Measurements from ENCODE around the gene CD274. TPM values are rescaled to one million over a fixed set of nuclear protein-coding genes. Genes with fewer than 3 reads are reported as not detected.
A peak's percentile ranks its signal among the peaks of the same experiment; 100 is the strongest.

Gene CD274
- total and polyA plus RNA-seq, 2 donors (not counting 3 experiments of a cell fraction or from before 2014, with no cell fraction given), result 25.4 to 26.8 TPM

DNA sequence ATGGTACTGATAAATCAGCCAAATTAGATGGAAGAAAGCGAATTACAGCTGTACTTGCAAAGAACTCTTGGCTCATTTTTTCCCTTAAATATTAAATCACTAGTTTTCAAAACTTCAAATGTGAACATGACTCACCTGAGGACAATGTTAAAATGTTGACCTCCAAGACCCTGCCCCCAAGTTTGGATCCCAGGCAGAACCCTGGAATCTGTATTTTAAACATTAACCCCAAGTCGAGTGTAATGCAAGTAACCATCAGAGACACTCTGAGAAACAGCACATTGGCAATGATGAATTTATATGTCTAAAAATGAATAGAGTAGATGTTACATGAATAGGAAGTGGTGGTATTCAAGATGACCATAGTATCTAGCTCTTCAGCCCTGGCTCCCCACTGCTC is 2.3 kb upstream of the CD274 start:
- no peak overlapping the region for H3K27ac ChIP-seq (ENCODE audit: insufficient read depth, low read depth, low read length)
- H3K79me2 ChIP-seq (ENCODE audit: control insufficient read depth, insufficient read depth, low read length), result peaks cover 24% of the 10 kb centered on the region
- DNase-seq (ENCODE audit: low read depth, low spot score), result no peak
- H2AFZ ChIP-seq (ENCODE audit: low read depth, low read length), result peak overlapping the region; percentile 58
- FAIRE-seq, result no peak
- intact Hi-C loops (cut with micrococcal nuclease) (no loop called here), dilution Hi-C loops (cut with MboI; ENCODE audit: extremely low pct_ligation_motif_present, low sequenced_read_pairs) (loop anchor here (25.0 kb wide), 1 partner anchor 261 kb away; the partner anchor contains the start of gene INSL6)
- BruUV-seq (replicated peaks), result no TSS peak
- H3K27me3 ChIP-seq (ENCODE audit: control insufficient read depth in 2 of 2, insufficient read depth in 2 of 2, low read length in 2 of 2), result no peaks in the 10 kb centered on the region
- no peak overlapping the region for H3K4me2 ChIP-seq (ENCODE audit: insufficient read depth, low read length)
- TF ChIP-seq, protein P1, sequence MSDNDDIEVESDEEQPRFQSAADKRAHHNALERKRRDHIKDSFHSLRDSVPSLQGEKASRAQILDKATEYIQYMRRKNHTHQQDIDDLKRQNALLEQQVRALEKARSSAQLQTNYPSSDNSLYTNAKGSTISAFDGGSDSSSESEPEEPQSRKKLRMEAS (IDR thresholded peaks at IDR 0.05; ENCODE audit: insufficient read depth, insufficient read length), result no peak
- TF ChIP-seq JUN (IDR thresholded peaks at IDR 0.05; ENCODE audit: borderline replicate concordance, insufficient read depth, insufficient read length, low read depth), result no peak
- TF ChIP-seq POLR2A (IDR thresholded peaks at IDR 0.05; ENCODE audit: low read depth, low read length), result no peak
- no peak for TF ChIP-seq FOS (IDR thresholded peaks at IDR 0.05; ENCODE audit: borderline replicate concordance, insufficient read depth, low read length)
- TF ChIP-seq POLR2AphosphoS5 (IDR thresholded peaks at IDR 0.05; ENCODE audit: insufficient read depth, low read depth, low read length), result no peak
- no peak for TF ChIP-seq MYC (IDR thresholded peaks at IDR 0.05; ENCODE audit: low read depth, low read length)
- H3K4me3 ChIP-seq (replicated peaks in 1 of 3; ENCODE audit: insufficient read depth in 1 of 3, low read depth in 1 of 3, low read length in 3 of 3), result no peak overlapping the region
- H3K9me1 ChIP-seq (replicated peaks; ENCODE audit: control insufficient read depth, extremely low read depth, insufficient read depth, low read length), result no peaks in the 10 kb centered on the region
- H3K4me1 ChIP-seq (ENCODE audit: control insufficient read depth, extremely low read depth, insufficient read depth, low read length), result peaks cover 44% of the 10 kb centered on the region
- H4K20me1 ChIP-seq (replicated peaks; ENCODE audit: control insufficient read depth, extremely low read depth, insufficient read depth, low read length), result no peaks in the 10 kb centered on the region
- H3K9ac ChIP-seq (replicated peaks; ENCODE audit: extremely low read depth, insufficient read depth, low read length), result no peak overlapping the region
- ChIA-PET CTCF (interaction anchor here (1.0 to 4.6 kb wide), 3 partner anchors 12 to 689 kb away, joined by 3 to 39 read pairs (median 3); partner anchors contain the start of gene INSL6), POLR2A (no interaction called here)
- no peaks in the 10 kb centered on the region for H3K36me3 ChIP-seq (ENCODE audit: control insufficient read depth in 2 of 2, extremely low read depth in 1 of 2, insufficient read depth in 2 of 2, low read length in 2 of 2)
- no peaks in the 10 kb centered on the region for H3K9me3 ChIP-seq (replicated peaks; ENCODE audit: control insufficient read depth, insufficient read depth, low read length)

Data from endothelial cell of umbilical vein (primary cell).